ENCODE measurements around the gene ZNF558.

ZNF558 gene

GRCh38 chr19:8832132-8833021 is at the start of gene ZNF558, which contains the start of gene MBD3L1:
ZNF558 (minus strand) TSS chr19:8832304; CDS start chr19:8822659, 9,645 bp downstream.
MBD3L1 (plus strand) TSS chr19:8832377; CDS start chr19:8842679, 10,302 bp downstream.
- peak; percentile 80 to 92 for DNase-seq

- no peak for DNase-seq
These were observed 49.4 kb upstream of the ZNF558 start for GRCh38 chr19:8881512-8881911.

GRCh38 chr19:8880868-8881488 is 48.9 kb upstream of the ZNF558 start:
- DNase-seq, result no peak

GRCh38 chr19:8877854-8878705 is 46.0 kb upstream of the ZNF558 start:
- peak in 1 of 2 experiments; percentile 4 for DNase-seq

GRCh38 chr19:8866344-8866743 is 34.2 kb upstream of the ZNF558 start:
- no peak for DNase-seq

- no peak for DNase-seq
These were observed 26.2 kb upstream of the ZNF558 start for GRCh38 chr19:8858260-8858659.

- no peak for DNase-seq
These were observed 18.4 kb upstream of the ZNF558 start for GRCh38 chr19:8850488-8850887.

GRCh38 chr19:8849232-8849631 is 17.1 kb upstream of the ZNF558 start:
- no peak for DNase-seq

- no peak for DNase-seq
These were observed 14.7 kb upstream of the ZNF558 start for GRCh38 chr19:8846819-8847218.

- DNase-seq, result no peak
These were observed 8.6 kb upstream of the ZNF558 start for GRCh38 chr19:8840708-8841107.

GRCh38 chr19:8835877-8836276 is 3.8 kb upstream of the ZNF558 start:
- DNase-seq, result no peak

GRCh38 chr19:8835446-8835845 is 3.3 kb upstream of the ZNF558 start:
- DNase-seq, result no peak

GRCh38 chr19:8831832-8832131 is 322 bp downstream of the ZNF558 start:
- peak in 1 of 2 experiments; percentile 42 for DNase-seq

- no peak for DNase-seq
These were observed 731 bp downstream of the ZNF558 start for GRCh38 chr19:8831373-8831772.

- DNase-seq, result no peak
These were observed 4.8 kb downstream of the ZNF558 start for GRCh38 chr19:8827277-8827676.

GRCh38 chr19:8826371-8826770 is 5.7 kb downstream of the ZNF558 start:
- no peak for DNase-seq

- no peak for DNase-seq
These were observed 10.3 kb downstream of the ZNF558 start for GRCh38 chr19:8821748-8822241.

- DNase-seq, result no peak
These were observed 11.9 kb downstream of the ZNF558 start for GRCh38 chr19:8820234-8820633.

GRCh38 chr19:8815780-8816179 is 16.3 kb downstream of the ZNF558 start:
- no peak for DNase-seq

- DNase-seq, result no peak
These were observed 17.9 kb downstream of the ZNF558 start for GRCh38 chr19:8814176-8814575.

GRCh38 chr19:8811315-8812172 is 20.6 kb downstream of the ZNF558 start:
- DNase-seq, result no peak

- DNase-seq, result no peak
These were observed 25.4 kb downstream of the ZNF558 start for GRCh38 chr19:8806661-8807060.

Measured in SW 1271 (cell line).